Cardiac fibroblast (primary cell): ENCODE measurements around the gene PGGHG.

Experiments used
- DNase-seq, 2 donors: peaks; one replicate each; pipeline versions ENCODE4 v3.0.0 to v3.0.0-alpha.2; 2010; ENCODE audit warnings: low read depth in 2 of 2
- H3K4me3 ChIP-seq, 2 donors: replicated peaks in 1 of 2; 1 replicate in 1 of 2; 2 replicates in 1 of 2; pipeline ENCODE4 v1.5.1; 2011; ENCODE audit warnings: low read depth in 2 of 2, low read length in 2 of 2, mild to moderate bottlenecking in 2 of 2, moderate library complexity in 1 of 2
- TF ChIP-seq, protein P1 (sequence below): IDR thresholded peaks from one replicate; pipeline ENCODE4 v1.5.1; 2011; ENCODE audit warnings: low read depth, mild to moderate bottlenecking, low read length, inconsistent platforms

Gene PGGHG

GRCh38 chr11:269146-269890, 19.6 kb upstream of the PGGHG start:
- TF ChIP-seq, protein P1, sequence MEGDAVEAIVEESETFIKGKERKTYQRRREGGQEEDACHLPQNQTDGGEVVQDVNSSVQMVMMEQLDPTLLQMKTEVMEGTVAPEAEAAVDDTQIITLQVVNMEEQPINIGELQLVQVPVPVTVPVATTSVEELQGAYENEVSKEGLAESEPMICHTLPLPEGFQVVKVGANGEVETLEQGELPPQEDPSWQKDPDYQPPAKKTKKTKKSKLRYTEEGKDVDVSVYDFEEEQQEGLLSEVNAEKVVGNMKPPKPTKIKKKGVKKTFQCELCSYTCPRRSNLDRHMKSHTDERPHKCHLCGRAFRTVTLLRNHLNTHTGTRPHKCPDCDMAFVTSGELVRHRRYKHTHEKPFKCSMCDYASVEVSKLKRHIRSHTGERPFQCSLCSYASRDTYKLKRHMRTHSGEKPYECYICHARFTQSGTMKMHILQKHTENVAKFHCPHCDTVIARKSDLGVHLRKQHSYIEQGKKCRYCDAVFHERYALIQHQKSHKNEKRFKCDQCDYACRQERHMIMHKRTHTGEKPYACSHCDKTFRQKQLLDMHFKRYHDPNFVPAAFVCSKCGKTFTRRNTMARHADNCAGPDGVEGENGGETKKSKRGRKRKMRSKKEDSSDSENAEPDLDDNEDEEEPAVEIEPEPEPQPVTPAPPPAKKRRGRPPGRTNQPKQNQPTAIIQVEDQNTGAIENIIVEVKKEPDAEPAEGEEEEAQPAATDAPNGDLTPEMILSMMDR = no peak
- DNase-seq = peak in 1 of 2 donors; percentile 24
- H3K4me3 ChIP-seq = no peak overlapping the region

- DNase-seq = no peak
- TF ChIP-seq, protein P1 = no peak
- no peak overlapping the region for H3K4me3 ChIP-seq
Observed at GRCh38 chr11:270451-271318, 18.2 kb upstream of the PGGHG start.

DNA sequence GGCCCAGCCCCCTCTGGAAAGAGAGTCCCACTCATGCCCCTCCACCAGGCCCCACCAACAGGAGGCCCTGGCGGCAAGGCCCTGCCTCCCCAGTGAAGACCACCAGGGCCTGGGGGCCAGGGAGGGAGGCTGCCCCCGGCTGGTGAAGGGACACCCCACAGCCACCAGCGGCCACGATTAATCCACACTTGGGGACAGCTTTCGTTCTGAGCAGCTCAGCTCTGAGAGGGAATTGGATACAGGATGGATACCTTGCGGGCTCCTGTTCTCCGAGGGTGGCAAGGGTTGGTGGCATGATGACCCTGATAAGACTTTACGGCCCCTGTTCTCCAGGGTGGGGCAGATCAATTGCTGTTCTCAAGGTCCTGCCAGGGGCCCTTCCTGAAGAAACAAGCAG, 17.6 kb upstream of the PGGHG start:
- DNase-seq = no peak
- no peak overlapping the region for H3K4me3 ChIP-seq
- TF ChIP-seq, protein P1 = no peak

- H3K4me3 ChIP-seq = no peak overlapping the region
- TF ChIP-seq, protein P1 = no peak
- DNase-seq = no peak
Observed at GRCh38 chr11:272195-272930, 16.6 kb upstream of the PGGHG start.

- H3K4me3 ChIP-seq = no peak overlapping the region
- DNase-seq = no peak
- TF ChIP-seq, protein P1 = no peak
Observed at GRCh38 chr11:272931-273198, 16.1 kb upstream of the PGGHG start.

DNA sequence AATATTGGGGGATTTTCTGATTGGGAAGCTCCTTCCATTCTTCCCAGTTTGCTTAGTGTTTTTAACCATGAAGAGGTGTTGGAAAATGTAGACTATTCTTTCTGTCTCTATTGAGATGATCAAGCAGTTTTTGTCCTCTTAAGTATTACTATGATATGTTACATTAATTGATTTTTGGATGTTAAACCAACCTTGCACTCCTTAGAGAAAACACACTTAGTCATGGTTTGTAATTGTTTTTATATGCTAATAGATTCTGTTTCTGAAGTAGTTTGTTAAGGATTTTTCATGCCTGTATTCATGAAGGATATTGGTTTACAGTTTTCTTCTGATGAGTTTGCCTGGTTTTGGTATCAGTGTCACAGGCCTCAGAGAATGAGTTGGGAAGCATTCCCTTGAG, 12.7 kb upstream of the PGGHG start:
- no peak for DNase-seq
- TF ChIP-seq, protein P1 = no peak
- no peak overlapping the region for H3K4me3 ChIP-seq
